HL-60/S4 (cell line): ENCODE results near the gene RELL2.

Experiments
- in situ Hi-C: fragments of 300-500 bp; cut with MboI; formaldehyde crosslinking; loops from 2 replicates; pipeline ENCODE4 v1.14.3; 2022; ENCODE audit warnings: low sequenced_read_pairs

Gene RELL2

DNA sequence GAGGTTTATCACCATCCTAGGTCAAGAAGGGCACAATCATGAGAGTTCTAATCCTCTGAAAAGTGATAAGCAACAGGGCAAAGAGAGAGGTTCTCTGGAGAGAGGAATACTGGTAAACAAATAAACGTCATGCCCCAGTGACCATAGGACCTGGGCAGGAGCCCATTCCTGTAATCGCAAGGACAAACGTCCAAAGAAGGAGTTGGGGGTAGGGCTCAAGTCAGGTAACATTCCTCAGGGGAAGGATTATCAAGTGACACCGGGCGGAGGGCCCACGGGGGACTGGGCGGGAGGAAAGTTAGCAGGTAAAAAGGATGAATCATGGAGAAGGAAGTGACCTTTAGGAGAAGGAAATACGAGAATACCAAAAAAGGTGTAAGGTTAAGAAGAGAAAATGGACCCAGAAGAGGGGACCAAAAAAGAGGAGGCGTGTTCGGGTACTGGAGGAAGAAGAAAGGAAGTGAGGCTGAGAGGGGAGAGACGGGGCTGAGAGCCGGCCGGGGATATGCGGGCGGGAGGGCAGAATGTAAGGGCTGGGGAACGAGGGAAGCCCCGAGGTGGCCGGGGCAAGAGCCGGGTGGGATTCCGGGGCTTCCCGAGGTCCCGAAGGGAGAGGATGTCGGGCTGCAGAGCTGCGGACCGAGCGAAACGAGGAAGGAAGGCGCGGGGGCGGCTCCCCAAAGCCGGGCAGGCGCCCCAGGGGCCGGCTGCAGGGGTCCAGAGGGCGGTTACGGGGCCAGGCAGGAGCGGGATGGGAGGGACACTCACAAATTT, 18.6 kb upstream of the RELL2 start:
- in situ Hi-C loops: loop anchor here (25.0 kb wide), 2 partner anchors 931 to 1056 kb away; partner anchors contain the start of genes APBB3, HARS1, HARS2 and SLC35A4

DNA sequence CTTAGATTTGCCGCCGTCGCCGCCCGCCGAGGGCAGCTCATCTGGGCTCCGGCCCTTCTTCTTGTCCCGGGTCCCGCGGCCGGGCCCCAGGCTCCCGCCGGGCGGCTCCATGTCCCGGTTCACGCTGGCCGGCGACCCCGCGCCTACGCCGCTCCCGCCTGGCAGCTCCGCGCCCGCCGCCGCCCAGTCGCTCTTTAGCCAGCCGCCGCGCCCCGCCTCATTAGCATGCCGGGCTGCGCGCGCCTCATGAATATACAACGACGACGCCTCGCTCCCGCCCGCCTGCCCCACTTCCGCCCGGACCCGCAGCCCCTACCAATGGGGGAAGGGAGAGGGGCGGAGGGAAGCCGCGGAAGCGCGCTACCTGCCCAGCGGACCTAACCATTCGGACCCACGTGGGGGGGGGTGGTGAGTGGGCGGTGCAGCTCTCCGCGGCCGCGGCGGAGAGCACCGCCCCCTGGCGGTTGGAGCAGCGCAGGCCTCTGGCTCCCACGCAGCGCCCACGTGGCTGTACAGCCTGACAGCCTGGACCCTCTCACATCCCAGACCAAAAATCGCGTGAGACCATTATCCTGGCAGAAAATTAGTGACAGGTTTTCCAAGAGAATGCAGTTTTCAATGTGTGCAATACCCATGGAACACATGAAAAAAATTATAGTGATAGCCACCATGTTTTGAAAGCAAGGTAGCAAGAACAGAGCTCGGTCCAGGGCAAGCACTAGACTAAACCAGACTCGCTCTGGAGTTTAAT, 17.8 kb upstream of the RELL2 start, which contains the start of gene DIAPH1:
DIAPH1 (minus strand) TSS at position 197 of the 751 bp plus-strand sequence; CDS start at position 111, 86 bp downstream.
- in situ Hi-C loops: loop anchor here (25.0 kb wide), 2 partner anchors 932 to 1057 kb away; partner anchors contain the start of genes APBB3, HARS1, HARS2 and SLC35A4

DNA sequence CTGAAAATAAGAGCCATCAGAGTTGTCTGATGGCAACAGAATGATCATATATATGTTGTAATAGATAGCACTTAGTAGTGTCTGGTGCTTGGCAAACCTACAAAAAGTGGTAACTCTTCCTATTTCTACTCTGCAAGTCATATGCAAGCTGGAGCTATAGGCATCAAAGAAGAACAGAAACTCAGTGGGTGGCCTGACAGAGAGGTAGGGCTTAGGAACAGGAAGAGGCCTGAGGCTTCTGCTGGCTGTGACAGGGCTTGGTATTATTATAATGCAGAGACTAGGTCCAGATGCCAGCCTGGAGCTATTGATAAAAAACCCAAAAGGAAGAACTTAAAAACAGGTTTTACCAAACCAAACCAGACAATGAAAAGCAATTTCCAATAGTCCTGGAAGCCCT, 13.6 kb upstream of the RELL2 start:
- in situ Hi-C loops: loop anchor here (25.0 kb wide), 2 partner anchors 936 to 1061 kb away; partner anchors contain the start of genes APBB3, HARS1, HARS2 and SLC35A4

DNA sequence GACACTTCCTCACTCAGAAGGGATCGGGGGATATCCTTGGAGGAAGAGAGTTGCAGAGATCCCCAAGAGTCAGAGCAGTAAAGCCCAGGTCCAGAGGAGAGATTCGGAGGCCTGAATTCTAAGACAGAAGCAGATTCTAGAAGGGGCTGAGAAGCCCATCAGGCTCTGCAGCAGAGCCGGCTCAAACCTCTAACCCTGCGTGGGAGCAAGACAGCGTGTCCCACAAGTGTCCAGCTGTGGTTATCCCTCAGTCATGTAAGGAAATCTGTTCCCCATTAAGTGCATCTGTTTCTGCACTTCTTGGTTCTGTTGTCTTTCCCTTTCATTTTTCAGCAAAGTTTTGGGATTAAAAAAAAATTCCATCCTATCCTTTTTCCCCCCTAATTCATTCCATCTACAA, 13.2 kb upstream of the RELL2 start:
- in situ Hi-C loops: loop anchor here (25.0 kb wide), 2 partner anchors 936 to 1061 kb away; partner anchors contain the start of genes APBB3, HARS1, HARS2 and SLC35A4

DNA sequence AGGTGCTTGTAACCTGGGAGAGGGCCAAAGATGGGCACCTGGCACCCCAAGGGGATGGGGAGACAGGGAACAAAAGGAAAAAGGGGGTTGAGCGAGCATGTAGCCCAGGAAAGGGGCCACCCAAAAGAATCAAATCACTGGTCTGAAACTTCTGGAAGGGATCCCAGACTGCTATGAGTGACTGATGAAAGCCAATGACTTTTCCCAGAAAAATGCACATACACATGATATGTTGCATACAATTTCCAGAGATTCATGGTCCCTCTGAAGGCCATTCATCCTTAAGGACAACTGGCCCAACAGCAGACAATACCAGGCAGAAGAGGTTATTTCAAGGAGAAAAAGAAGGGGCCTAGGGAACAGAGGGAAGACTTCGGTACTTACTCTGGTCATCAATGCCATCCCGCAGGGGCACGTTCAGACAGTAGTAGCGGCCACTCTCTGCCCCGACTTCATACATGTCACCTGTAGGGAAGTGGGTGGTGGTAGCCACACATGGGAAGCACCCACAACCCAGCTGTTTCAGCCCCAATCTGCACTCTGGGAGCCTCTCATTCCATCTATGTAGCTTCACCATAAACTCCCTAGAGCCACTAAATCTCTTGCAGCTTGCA, 8.5 kb upstream of the RELL2 start:
- in situ Hi-C loops: loop anchor here (5.0 kb wide), 1 partner anchor 41 kb away; no protein-coding TSS in a partner anchor

DNA sequence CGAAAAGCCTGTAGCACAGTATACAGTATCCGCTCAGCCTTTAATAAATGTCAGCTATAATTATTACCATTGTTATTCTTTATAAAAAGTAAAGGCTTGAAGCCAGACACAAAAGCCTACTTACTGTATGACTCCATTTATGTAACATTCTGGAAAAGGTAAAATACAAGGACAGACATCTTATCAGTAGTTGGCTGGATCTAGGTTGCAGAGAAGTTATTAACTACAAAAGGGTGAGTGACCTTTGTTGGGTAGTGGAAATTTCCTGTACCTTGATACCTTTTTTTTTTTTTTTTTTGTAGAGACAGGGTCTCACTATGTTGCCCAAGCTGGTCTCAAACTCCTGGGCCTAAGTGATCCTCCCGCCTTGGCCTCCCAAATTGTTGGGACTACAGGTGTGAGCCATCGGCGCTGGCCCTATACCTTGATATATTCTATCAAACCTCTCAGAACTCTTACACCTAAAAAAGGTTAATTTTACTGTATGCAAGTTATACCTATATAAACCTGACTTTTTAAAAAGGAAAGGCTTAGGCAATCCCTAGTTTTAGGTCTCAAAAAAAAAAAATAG, 6.1 kb upstream of the RELL2 start:
- in situ Hi-C loops: no loop called here

DNA sequence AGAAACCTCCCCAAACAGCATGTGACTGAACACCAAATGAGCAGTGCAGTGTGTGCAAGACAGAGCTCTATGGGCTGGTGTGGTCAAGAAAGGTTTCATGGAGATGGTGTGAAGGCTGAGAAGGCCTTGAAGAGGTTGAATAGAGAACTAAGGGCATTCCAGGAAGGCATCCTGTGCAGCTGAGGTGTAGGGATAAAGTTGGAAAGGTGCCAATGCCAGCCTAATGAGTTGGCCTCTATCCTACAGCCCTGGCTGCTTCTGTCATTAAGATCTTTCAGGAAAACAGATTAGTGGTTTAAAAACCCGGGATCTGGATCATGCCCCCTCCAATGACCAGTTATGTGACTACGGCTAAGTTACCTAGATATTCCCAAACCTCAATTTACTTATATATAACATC, 4.1 kb upstream of the RELL2 start:
- in situ Hi-C loops: no loop called here

DNA sequence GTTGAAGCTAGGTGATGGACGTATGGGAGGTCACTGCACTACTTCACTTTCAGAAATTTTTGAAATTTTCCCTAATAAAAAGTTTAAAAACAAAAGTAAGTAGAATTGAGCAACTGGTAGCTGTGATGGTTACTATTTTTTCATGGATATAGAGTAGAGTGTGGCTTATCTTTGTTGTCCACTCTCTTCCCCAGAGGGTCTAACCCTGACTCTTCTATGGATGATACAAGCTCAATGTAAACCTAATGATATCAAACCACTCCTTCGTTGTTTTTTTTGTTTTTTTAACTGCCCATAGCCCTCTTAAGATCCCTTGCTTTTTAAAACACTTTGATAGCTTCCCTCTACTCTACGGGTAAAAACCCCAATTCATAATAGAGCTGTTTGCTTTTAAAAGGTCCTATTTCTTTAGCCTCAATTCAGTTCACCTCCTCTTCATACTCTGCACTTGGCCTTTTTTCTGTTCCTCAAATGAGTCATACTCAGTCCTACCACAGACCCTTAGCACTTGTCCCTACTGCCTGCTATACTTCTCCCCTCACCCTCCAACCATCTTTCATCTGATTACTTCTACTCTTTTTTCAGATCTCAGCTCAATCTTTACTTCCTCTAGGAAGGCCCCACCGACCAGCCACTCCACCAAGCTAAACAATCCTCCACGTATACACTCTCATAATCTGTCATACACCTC, 2.8 kb upstream of the RELL2 start:
- in situ Hi-C loops: no loop called here

DNA sequence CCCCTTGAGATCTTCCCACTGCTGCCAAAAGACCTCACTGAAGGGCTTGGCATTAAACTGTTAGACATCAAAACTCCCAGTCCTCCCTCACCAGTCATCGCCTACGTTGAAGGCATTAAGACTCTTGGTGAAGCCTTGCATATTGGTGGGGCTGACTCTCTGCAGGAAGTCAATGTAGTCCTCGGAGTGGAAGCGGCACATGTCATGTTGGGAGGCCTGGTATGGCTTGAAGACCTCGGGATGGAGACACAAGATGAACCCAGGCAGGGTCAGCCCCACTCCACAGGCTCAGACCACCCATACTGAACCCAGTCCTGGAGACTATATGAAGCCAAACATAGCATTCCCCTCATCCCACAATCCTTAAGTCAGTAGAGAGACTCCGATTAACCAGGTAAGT, 2.1 kb upstream of the RELL2 start:
- in situ Hi-C loops: no loop called here

DNA sequence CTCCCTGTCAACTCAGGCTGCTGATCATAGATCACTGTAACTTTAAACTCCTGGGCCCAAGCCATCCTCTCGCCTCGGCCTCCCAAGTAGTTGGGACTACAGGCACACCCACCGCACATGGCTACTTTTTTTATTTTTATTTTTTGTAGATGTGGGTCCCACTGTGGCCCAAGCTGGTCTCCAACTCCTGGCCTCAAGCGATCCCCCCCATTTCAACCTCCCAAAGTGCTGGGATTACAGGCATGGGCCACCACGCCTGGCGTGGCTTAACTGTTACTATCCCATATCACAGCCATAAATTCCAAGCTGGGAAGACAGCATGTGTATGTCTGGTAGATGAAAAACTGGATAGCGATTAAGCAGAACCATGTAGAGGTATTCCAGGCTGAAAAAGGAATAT, 1.2 kb upstream of the RELL2 start:
- in situ Hi-C loops: no loop called here

DNA sequence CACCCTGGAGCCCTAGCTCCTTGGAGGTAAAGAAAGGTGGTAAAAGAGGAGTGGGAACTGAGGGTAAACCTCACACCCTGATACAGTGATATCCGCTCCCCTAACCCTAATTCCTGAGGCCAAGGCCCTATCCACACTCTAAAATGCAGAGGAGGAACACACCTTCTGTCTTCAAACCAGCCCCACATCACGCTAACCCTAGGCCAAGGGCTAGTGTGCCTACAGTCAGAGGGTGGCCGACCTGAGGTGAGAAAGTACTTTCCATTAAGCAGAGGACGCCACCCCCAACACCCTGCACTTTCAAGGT, 738 bp upstream of the RELL2 start:
- in situ Hi-C loops: no loop called here

DNA sequence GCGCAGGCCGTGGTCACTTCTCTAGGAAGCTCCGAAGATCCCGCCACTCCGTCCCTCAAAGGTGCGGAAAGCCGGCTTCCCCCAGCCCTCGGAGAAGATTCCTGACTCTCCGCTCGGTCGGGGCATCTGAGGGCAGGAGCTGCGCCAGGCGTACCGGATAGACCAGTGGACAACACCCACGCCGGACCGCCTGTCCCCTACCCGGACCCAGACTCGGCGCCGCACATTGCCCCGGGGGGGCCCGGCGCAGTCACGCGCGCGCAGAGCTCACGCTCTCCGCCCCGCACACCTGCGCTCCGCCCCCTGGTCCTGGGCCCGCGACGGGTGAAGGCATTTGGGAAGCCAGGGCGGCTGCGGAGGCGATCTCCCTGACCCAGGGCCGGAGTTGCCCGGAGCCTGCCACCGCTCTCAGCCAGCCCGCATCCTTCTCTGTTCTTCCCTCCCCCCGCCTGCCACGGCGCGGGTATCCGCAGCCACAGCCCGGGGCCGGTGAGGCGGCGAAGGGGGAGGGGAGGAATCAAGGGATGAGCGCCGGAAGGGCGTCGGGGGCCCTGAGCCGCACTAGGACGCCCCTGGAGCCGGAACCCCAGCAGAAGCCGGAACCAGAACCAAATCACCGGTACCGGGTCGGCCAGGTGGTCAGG, 448 bp downstream of the RELL2 start:
- in situ Hi-C loops: no loop called here

DNA sequence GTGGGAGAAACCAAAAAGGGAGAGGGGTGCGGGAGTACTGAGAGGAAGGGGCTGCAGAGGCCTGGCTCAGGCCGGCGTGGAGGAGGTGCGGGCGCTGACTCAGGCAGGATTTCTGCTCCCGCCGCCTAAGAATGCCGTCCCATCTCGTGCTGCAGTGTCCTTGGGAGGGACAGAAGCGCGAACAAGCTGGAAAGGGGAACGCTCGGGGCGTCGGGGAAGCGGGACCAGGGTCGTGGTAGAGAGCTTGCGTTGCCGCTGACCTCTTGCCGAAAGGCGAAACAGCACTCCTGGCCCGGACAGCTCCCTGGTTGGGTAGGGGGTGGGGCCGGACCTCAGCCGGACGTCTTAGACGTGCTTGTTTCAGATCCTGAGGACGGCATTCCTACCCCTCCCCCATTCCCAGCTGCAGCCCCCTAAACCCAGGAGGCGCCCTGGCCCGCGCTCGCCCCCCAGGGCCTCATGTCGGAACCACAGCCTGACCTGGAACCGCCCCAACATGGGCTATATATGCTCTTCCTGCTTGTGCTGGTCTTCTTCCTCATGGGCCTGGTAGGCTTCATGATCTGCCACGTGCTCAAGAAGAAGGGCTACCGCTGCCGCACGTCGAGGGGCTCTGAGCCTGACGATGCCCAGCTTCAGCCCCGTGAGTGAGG, 1.1 kb downstream of the RELL2 start:
- in situ Hi-C loops: no loop called here

DNA sequence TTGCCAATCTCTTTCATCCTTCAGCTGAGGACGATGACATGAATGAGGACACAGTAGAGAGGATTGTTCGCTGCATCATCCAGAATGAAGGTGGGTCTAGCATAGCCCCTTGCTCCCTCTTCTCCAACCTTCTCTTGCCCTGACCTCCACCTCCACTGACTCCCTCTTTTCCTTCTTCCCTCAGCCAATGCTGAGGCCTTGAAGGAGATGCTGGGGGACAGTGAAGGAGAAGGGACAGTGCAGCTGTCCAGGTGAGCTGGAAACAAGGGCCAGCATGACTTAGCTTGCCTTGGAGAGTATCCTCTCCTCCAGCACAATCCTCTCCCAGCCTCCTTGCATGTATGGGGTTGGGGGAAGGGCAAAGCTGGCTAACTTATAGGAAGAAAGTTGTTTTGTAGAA, 2.0 kb downstream of the RELL2 start:
- in situ Hi-C loops: no loop called here

DNA sequence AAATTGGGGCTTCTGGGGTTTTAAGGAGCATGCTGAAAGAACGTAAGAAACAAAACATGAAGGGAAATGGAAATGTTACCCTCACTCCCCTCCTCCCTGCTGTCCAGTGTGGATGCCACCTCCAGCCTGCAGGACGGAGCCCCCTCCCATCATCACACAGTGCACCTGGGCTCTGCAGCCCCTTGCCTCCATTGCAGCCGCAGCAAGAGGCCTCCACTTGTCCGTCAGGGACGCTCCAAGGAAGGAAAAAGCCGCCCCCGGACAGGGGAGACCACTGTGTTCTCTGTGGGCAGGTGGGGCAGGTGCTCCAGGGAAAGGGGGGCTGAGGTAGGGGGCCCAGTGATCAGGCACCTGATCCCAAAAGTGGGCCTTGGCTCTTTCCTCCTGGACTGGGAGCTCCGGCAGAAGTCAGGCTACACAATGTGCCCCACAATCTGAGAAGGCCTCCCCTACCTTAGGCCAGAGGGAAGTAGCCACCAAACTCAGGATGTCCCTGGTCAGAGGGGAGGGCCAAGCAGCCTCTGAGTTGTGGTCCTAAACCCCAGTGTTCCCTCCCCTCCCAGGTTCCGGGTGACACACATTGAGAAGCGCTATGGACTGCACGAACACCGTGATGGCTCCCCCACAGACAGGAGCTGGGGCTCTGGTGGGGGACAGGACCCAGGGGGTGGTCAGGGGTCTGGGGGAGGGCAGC, 2.7 kb downstream of the RELL2 start:
- in situ Hi-C loops: no loop called here

DNA sequence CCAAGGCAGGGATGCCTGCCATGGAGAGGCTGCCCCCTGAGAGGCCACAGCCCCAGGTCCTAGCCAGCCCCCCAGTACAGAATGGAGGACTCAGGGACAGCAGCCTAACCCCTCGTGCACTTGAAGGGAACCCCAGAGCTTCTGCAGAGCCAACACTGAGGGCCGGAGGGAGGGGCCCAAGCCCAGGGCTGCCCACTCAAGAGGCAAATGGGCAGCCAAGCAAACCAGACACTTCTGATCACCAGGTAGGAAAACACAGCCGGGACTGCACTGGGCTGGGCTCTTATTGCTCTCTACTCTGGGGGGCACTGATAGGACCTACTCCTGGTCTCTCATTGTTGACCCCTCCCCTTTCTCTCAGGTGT, 3.2 kb downstream of the RELL2 start:
- in situ Hi-C loops: no loop called here

DNA sequence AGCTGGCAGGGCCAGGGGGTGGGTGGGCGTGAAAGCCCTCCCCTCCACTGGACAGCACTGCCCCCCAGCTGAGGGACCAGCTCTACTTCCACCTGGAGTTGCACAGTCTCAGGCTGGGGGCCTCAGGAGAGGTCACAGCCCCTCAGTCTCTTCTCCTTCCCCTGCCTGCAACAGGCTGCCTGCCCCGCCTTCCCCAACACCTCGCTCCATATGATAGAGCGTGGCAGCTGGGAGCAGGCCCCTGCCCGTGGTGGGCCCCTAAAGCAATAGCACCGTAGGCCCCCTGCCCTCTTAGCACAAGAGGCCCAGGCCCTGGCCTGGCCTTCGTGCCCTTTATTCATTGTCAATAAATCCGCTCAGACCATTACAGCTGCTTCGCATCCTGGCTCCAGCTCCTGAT, 3.9 kb downstream of the RELL2 start:
- in situ Hi-C loops: no loop called here

DNA sequence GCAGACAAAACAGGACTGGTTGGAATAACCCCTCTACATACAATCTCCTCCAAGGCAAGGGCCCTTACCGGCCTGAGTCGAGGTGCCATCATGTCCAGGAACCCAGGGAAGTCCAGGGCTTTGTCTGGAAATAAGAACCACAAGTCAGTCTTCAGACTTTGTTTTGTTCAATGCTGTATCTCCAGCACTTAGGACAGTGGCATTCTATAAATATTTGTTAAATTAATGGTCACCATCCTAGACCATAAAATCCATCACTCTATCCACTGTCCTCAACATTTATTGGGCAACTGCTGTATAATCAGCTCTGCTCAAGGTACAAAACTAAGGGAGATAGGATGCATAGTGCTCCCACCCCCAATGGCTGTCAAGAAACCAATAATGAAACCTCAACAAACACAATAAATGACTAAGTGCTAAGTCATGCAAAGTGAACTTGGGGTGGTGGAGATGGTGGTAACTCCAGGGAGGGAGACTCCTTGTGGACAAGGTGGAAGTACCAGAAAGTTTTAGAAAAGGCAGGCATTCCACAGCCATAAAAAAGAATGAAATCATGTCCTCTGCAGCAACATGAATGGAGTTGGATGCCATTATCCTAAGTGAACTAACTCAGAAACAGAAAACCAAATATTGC, 5.0 kb downstream of the RELL2 start:
- in situ Hi-C loops: no loop called here

DNA sequence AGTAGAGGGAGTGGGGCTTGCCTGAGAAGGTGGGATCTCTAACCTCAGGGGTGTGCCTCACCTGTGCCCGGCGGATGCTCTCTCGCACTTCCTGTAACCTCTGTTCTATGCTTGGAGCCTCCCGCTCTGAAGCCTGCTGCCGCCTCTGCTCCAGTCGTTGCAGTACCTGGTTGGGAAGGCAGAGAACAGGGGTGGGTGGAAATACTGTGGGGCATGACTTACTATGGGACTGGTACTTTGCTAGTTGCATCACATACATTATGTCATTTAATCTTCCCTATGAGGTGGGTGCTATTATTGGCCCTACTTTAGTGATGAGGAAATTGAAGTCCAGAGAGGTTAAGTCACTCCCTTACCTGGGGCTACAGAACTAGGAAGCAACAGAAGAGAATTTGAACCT, 9.2 kb downstream of the RELL2 start:
- in situ Hi-C loops: no loop called here
